Panc1 (cell line): ENCODE measurements around the gene ERG. TPM values are rescaled to one million over a fixed set of nuclear protein-coding genes. Genes with fewer than 3 reads are reported as not detected.

ENCODE experiments used
- ATAC-seq: fragments of 200-7000 bp; cut with Tn5 transposase; 2 replicates; pipeline ENCODE4 v1.9.1; 2020; ENCODE audit warnings: mild to moderate bottlenecking, moderate library complexity
- BruUV-seq: library from RNA; stranded (reverse); fragments of 400-500 nt; replicated peaks from 2 replicates; lab custom pipeline; 2021; lab: Mats Ljungman, UMichigan
- CTCF ChIA-PET: fragments of 300-600 bp; sonication (Branson Sonifier 250); formaldehyde crosslinking; loops from one replicate; lab custom pipeline; 2022; ENCODE audit warnings: antibody characterized with exemption; lab: Charles Lee
- POLR2A ChIA-PET: fragments of 300-600 bp; sonication (Branson Sonifier 250); formaldehyde crosslinking; loops from one replicate; lab custom pipeline; 2022; ENCODE audit warnings: antibody characterized with exemption; lab: Charles Lee
- DNase-seq: peaks from one replicate; pipeline ENCODE4 v3.0.0-alpha.2; 2010; ENCODE audit warnings: low read depth, low spot score
- H3K27ac ChIP-seq: 2 replicates; pipeline ENCODE4 v1.5.1; 2011; ENCODE audit warnings: mild to moderate bottlenecking, low read length, inconsistent platforms
- H3K27me3 ChIP-seq: fragments of 200-500 bp; sonication (Bioruptor generic); 2 replicates; pipeline ENCODE4 v1.6.0; 2014; ENCODE audit warnings: low read length, inconsistent platforms; ENCODE audit not compliant: control insufficient read depth, insufficient read depth
- H3K36me3 ChIP-seq: fragments of 200-500 bp; sonication (Bioruptor generic); 2 replicates; pipeline ENCODE4 v1.5.1; 2014; ENCODE audit warnings: inconsistent platforms, mild to moderate bottlenecking, low read length, moderate library complexity; ENCODE audit not compliant: control insufficient read depth, insufficient read depth
- H3K4me1 ChIP-seq: 2 replicates; pipeline ENCODE4 v1.5.1; 2011; ENCODE audit warnings: inconsistent platforms, mild to moderate bottlenecking, low read length, moderate library complexity; ENCODE audit not compliant: control insufficient read depth, insufficient read depth
- H3K4me3 ChIP-seq, 2 experiments: 2 replicates each; pipeline ENCODE4 v1.5.1; 2011 to 2012; ENCODE audit warnings: low read depth in 2 of 2, low read length in 2 of 2, mild to moderate bottlenecking in 2 of 2, inconsistent platforms in 1 of 2, moderate library complexity in 1 of 2
- H3K9me3 ChIP-seq: fragments of 200-500 bp; sonication (Bioruptor generic); 2 replicates; pipeline ENCODE4 v1.5.1; 2014; ENCODE audit warnings: low read depth, mild to moderate bottlenecking, inconsistent platforms, low read length, moderate library complexity; ENCODE audit not compliant: control insufficient read depth, insufficient read depth
- CTCF ChIP-seq: fragments of 450-650 bp; IDR thresholded peaks from 2 replicates; pipeline ENCODE4 v1.5.1; 2017; ENCODE audit warnings: mild to moderate bottlenecking
- POLR2AphosphoS5 ChIP-seq: IDR thresholded peaks from 2 replicates; pipeline ENCODE4 v1.6.1; 2012; ENCODE audit warnings: mild to moderate bottlenecking, low read depth, low read length, moderate library complexity
- REST ChIP-seq, 2 experiments: IDR thresholded peaks; 2 replicates each; pipeline ENCODE4 v1.6.1; 2011 to 2012; ENCODE audit warnings: low read depth in 2 of 2, control low read depth in 1 of 2, low read length in 1 of 2, mild to moderate bottlenecking in 1 of 2, moderate library complexity in 1 of 2; ENCODE audit not compliant: insufficient read depth in 1 of 2
- SIN3A ChIP-seq: IDR thresholded peaks from 2 replicates; pipeline ENCODE4 v1.6.1; 2012; ENCODE audit warnings: low read depth, mild to moderate bottlenecking, low read length, moderate library complexity, borderline replicate concordance; ENCODE audit not compliant: insufficient read depth
- TCF7L2 ChIP-seq: IDR thresholded peaks from 2 replicates; pipeline ENCODE4 v1.6.1; 2011; ENCODE audit warnings: mild to moderate bottlenecking, low read depth, low read length, inconsistent platforms
- in situ Hi-C: cut with HindIII; loops from 2 replicates; pipeline ENCODE4 v1.10.0; 2016; ENCODE audit warnings: low sequenced_read_pairs, low pct_unique_long_range_greater_than_20kb
- intact Hi-C: fragments of 100-400 bp; cut with micrococcal nuclease; formaldehyde crosslinking; loops from one replicate; pipeline ENCODE4 v1.10.0; 2022; ENCODE audit not compliant: unreplicated experiment
- total RNA-seq: library from RNA; stranded (reverse); gene quantifications from one replicate; pipeline ENCODE4 v1.2.1, GENCODE V29; 2021; ENCODE audit not compliant: unreplicated experiment

Gene ERG
- total RNA-seq, 1 experiment from 2014 or later = 0.49 TPM

- CTCF ChIA-PET = no interaction called here
- no TSS peak for BruUV-seq
- ATAC-seq = no peak
Measured at GRCh38 chr21:38454161-38454560, 44.1 kb downstream of the ERG start.

GRCh38 chr21:38448671-38449385 lies 49.4 kb downstream of the ERG start:
- no peak for ATAC-seq
- Histone ChIP-seq H3K27me3 (no peaks in the 10 kb centered on the region; the same call in none of the 2 replicates), H3K27ac (no peak overlapping the region), H3K4me3 (no peak overlapping the region), H3K4me1 (no peaks in the 10 kb centered on the region), H3K9me3 (no peaks in the 10 kb centered on the region), H3K36me3 (no peaks in the 10 kb centered on the region)
- BruUV-seq = no TSS peak
- CTCF ChIA-PET = no interaction called here
- TF ChIP-seq REST (IDR thresholded peaks at IDR 0.05; ENCODE audit: insufficient read depth in 1 of 2, low read depth in 2 of 2, low read length in 1 of 2) (no peak), SIN3A (no peak), TCF7L2 (no peak), POLR2AphosphoS5 (no peak), CTCF (no peak)
- intact Hi-C loops = no loop called here
- no peak for DNase-seq
- POLR2A ChIA-PET = no interaction called here
- in situ Hi-C loops = no loop called here

More at GRCh38 chr21:38454161-38454560, 44.1 kb downstream of the ERG start:
- POLR2A ChIA-PET = no interaction called here
- Histone ChIP-seq H3K27ac (no peak overlapping the region), H3K9me3 (no peaks in the 10 kb centered on the region), H3K4me1 (no peaks in the 10 kb centered on the region), H3K36me3 (no peaks in the 10 kb centered on the region), H3K4me3 (no peak overlapping the region), H3K27me3 (no peaks in the 10 kb centered on the region)
- no peak for DNase-seq
- no peak for TF ChIP-seq CTCF
- intact Hi-C loops = no loop called here
- in situ Hi-C loops = no loop called here
